T-helper 2 cell treated with Interferon-gamma antibody and Interleukin-4, amounts not matched to agents 5 μg/mL and 100 μg/mL, for 36 hours (primary cell): Measurements from ENCODE around the gene LONRF3.
"Not testable (repeated sequence)": the region's sequence is repeated elsewhere in the genome, so short reads cannot be mapped to it uniquely, and the experiment has no call there.

Source experiments
- DNase-seq: peaks from one replicate; pipeline ENCODE4 v3.0.0; 2021; ENCODE audit warnings: low spot score
- H3K27ac Mint-ChIP-seq: one replicate; pipeline ENCODE4 v1.8.0; 2021; ENCODE audit warnings: mild to moderate bottlenecking, mixed read lengths
- H3K27me3 Mint-ChIP-seq: one replicate; pipeline ENCODE4 v1.8.0; 2021; ENCODE audit warnings: low read depth, mixed read lengths
- H3K36me3 Mint-ChIP-seq: one replicate; pipeline ENCODE4 v1.8.0; 2021; ENCODE audit warnings: low read depth, mixed read lengths
- H3K4me1 Mint-ChIP-seq: one replicate; pipeline ENCODE4 v1.8.0; 2021; ENCODE audit warnings: low read depth, mixed read lengths
- H3K4me3 Mint-ChIP-seq: one replicate; pipeline ENCODE4 v1.8.0; 2022; ENCODE audit warnings: mild to moderate bottlenecking, moderate library complexity, mixed read lengths
- H3K9me3 Mint-ChIP-seq: one replicate; pipeline ENCODE4 v1.8.0; 2021; ENCODE audit warnings: mixed read lengths

The LONRF3 gene

DNA sequence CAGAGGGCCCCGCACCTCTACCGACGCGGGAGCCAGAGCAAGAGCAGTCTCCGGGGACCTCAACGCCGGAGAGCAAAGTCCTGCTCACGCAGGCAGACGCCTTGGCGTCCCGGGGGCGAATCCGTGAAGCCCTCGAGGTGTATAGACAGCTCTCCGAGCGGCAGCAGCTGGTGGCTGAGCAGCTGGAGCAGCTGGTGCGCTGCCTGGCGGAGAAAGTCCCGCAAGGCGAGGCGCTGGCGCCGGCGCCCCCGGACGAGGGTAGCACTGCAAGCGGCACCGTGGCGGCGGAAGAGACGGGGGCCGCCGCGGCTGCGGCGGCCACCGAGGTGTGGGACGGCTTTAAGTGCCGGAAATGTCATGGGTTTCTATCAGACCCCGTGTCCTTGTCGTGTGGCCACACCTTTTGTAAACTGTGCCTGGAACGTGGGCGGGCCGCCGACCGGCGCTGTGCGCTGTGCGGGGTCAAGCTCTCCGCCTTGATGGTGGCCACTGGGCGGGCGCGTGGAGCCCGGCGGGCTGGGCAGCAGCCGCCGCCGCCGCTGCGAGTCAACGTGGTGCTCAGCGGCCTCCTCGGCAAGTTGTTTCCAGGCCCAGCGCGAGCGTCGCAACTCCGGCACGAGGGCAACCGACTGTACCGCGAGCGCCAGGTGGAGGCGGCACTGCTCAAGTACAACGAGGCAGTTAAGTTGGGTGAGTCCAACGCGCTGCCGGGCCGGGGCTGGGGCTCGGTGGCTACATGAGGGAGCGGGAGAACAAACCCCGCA, 672 bp downstream of the LONRF3 start:
- no peaks in the 10 kb centered on the region for H3K9me3 Mint-ChIP-seq
- H3K27ac Mint-ChIP-seq = peak overlapping the region; percentile 68
- DNase-seq = no peak
- peaks cover 58% of the 10 kb centered on the region for H3K27me3 Mint-ChIP-seq
- peaks cover 7% of the 10 kb centered on the region for H3K4me1 Mint-ChIP-seq
- H3K36me3 Mint-ChIP-seq = peaks cover 2% of the 10 kb centered on the region
- peak overlapping the region; percentile 88 for H3K4me3 Mint-ChIP-seq

DNA sequence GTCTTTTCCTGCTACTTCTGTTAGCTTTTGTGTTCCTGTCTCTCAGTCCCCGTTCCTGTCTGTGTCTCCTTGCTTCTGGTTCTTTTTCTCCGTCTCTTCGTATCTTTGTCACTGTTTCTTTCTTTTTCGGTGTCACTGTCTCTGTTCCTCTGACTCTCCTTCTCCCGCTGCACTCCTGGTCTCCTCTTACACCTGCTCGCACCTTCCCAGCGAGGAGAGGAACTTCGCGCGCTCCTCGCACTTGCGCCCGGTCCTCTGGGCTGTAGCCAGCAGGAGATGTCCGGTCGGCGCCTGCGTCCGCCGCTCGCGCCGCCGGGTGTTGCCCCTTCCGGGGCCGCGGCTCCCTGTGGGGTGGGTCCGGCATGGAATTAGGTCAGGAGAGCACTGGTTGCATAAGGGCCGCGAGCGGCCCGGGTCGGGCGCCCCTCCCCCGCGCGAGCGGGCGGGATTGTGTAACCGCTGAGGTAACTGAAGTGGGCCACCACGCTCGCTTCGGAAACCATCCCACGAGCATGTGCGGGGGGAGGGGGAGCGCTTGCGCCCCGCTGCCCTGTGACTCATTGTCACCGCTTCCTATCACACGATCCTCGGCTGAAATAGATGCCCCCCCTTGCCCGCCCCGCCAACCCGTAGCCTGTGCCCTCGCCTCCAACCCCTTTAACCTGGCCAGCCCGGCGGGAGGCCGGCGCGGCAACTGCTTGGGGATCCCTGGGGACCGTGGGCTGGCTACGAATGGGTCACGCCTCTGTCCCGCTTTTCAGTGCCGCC, 1.6 kb downstream of the LONRF3 start:
- Mint-ChIP-seq H3K36me3 (peaks cover 2% of the 10 kb centered on the region), H3K9me3 (no peaks in the 10 kb centered on the region), H3K27ac (peak overlapping the region; percentile 68), H3K4me1 (peaks cover 7% of the 10 kb centered on the region), H3K4me3 (peak overlapping the region; percentile 88), H3K27me3 (peaks cover 57% of the 10 kb centered on the region)
- DNase-seq = peak; percentile 40

DNA sequence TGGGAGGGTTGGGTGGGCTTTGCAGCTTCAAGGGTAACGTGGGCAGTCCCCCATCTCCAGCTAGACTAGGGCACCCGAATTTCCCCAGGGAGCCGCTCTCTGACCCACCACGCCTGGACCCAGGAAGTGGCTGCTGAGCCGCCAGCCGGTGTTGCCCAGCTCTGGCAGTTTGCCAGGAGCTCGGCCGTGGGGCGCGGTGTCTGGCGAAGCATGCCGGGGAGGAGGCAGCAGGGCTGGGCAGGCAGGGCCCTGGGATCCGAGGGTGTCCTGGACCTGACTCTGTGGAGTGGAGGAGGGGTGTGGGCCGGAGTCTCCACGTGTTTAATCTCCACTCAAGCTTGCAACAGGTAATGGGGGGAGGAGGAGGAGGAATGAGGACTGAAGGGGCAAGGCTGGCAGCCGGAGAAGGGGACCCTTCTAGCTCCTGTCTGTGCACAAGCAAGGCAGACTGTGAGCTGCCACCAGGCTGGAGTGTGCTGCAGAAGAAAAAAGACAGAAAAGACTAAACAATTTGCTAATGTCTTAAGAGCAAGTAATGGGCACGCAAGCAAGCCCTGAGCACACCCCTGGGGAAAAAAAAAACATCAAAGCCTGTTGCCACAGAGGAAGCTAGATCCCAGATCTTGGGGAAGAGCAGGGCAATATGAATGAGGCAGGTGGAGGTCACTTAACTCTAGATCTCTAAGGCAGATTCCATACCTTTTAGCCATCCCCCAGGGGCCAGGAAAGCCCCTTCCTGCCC, 2.4 kb downstream of the LONRF3 start:
- peaks cover 7% of the 10 kb centered on the region for H3K4me1 Mint-ChIP-seq
- H3K9me3 Mint-ChIP-seq = no peaks in the 10 kb centered on the region
- H3K27ac Mint-ChIP-seq = no peak overlapping the region
- no peak for DNase-seq
- H3K4me3 Mint-ChIP-seq = no peak overlapping the region
- H3K27me3 Mint-ChIP-seq = peaks cover 52% of the 10 kb centered on the region
- H3K36me3 Mint-ChIP-seq = peaks cover 2% of the 10 kb centered on the region

- Mint-ChIP-seq H3K9me3 (no peaks in the 10 kb centered on the region), H3K27me3 (peaks cover 49% of the 10 kb centered on the region), H3K36me3 (peaks cover 2% of the 10 kb centered on the region), H3K4me3 (no peak overlapping the region), H3K27ac (no peak overlapping the region), H3K4me1 (peaks cover 7% of the 10 kb centered on the region)
- no peak for DNase-seq
These were observed 3.0 kb downstream of the LONRF3 start for GRCh38 chrX:118977424-118977823.

- no peak for DNase-seq
- Mint-ChIP-seq H3K4me3 (no peak overlapping the region), H3K4me1 (peaks cover 7% of the 10 kb centered on the region), H3K9me3 (no peaks in the 10 kb centered on the region), H3K27me3 (peaks cover 39% of the 10 kb centered on the region), H3K36me3 (peaks cover 2% of the 10 kb centered on the region), H3K27ac (no peak overlapping the region)
These were observed 4.0 kb downstream of the LONRF3 start for GRCh38 chrX:118978451-118978850.

- Mint-ChIP-seq H3K4me3 (no peak overlapping the region), H3K27me3 (peaks cover 21% of the 10 kb centered on the region), H3K27ac (no peak overlapping the region), H3K9me3 (no peaks in the 10 kb centered on the region), H3K36me3 (peaks cover under 1% of the 10 kb centered on the region), H3K4me1 (peaks cover 1% of the 10 kb centered on the region)
- DNase-seq = no peak
These were observed 6.3 kb downstream of the LONRF3 start for GRCh38 chrX:118980761-118981160.

- no peaks in the 10 kb centered on the region for H3K9me3 Mint-ChIP-seq
- no peak for DNase-seq
- H3K4me3 Mint-ChIP-seq = no peak overlapping the region
- H3K27ac Mint-ChIP-seq = no peak overlapping the region
- no peaks in the 10 kb centered on the region for H3K36me3 Mint-ChIP-seq
- peaks cover 4% of the 10 kb centered on the region for H3K27me3 Mint-ChIP-seq
- H3K4me1 Mint-ChIP-seq = no peaks in the 10 kb centered on the region
These were observed 9.1 kb downstream of the LONRF3 start for GRCh38 chrX:118983513-118983912.

DNA sequence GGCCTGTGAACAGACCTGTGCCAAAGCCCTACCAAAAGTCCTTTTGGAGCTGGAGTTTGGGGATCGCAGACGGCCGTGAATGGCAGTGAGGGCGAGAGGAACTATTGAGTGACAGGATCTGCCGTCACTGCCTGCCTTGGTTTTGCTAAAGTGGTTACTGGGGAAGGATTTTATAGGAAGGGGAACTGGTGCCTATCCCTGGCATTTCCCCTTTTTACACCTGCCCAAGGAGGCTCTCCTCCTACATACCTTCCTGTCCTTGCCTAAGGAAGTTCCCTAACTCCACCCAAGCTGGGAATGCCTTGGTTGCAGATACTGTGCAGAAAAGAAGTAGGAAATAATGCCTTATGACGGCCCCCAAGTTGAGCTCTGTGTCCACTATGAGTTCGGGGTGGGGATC, 14.5 kb downstream of the LONRF3 start:
- DNase-seq = no peak
- H3K9me3 Mint-ChIP-seq = no peaks in the 10 kb centered on the region
- no peak overlapping the region for H3K27ac Mint-ChIP-seq
- no peaks in the 10 kb centered on the region for H3K36me3 Mint-ChIP-seq
- no peaks in the 10 kb centered on the region for H3K4me1 Mint-ChIP-seq
- no peak overlapping the region for H3K4me3 Mint-ChIP-seq
- H3K27me3 Mint-ChIP-seq = no peaks in the 10 kb centered on the region

DNA sequence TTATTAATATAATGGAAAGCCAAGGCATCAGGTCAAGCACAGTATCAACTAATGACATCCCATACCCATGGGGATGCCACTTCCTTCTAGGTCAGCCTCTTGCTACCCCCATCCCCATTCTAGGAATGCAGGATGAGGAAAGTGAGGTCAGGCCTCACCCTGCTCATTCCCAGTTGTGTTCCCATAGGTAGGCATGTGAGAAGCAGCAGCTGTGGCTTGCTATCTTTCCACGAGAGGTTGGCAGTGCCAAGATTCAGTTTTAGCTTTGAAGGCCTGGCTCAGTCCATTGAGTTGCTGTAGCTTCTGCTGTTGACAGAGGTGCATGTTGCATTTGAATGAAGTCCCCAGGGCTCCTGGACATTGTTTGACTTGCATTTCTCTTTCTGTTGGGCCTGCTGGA, 15.5 kb downstream of the LONRF3 start:
- H3K4me1 Mint-ChIP-seq = no peaks in the 10 kb centered on the region
- no peak overlapping the region for H3K4me3 Mint-ChIP-seq
- no peaks in the 10 kb centered on the region for H3K36me3 Mint-ChIP-seq
- H3K9me3 Mint-ChIP-seq = no peaks in the 10 kb centered on the region
- no peaks in the 10 kb centered on the region for H3K27me3 Mint-ChIP-seq
- DNase-seq = no peak
- H3K27ac Mint-ChIP-seq = no peak overlapping the region

- H3K27ac Mint-ChIP-seq = no peak overlapping the region
- no peaks in the 10 kb centered on the region for H3K4me1 Mint-ChIP-seq
- no peak for DNase-seq
- no peak overlapping the region for H3K4me3 Mint-ChIP-seq
- no peaks in the 10 kb centered on the region for H3K27me3 Mint-ChIP-seq
- H3K9me3 Mint-ChIP-seq = no peaks in the 10 kb centered on the region
- H3K36me3 Mint-ChIP-seq = no peaks in the 10 kb centered on the region
These were observed 16.3 kb downstream of the LONRF3 start for GRCh38 chrX:118990512-118991227.

DNA sequence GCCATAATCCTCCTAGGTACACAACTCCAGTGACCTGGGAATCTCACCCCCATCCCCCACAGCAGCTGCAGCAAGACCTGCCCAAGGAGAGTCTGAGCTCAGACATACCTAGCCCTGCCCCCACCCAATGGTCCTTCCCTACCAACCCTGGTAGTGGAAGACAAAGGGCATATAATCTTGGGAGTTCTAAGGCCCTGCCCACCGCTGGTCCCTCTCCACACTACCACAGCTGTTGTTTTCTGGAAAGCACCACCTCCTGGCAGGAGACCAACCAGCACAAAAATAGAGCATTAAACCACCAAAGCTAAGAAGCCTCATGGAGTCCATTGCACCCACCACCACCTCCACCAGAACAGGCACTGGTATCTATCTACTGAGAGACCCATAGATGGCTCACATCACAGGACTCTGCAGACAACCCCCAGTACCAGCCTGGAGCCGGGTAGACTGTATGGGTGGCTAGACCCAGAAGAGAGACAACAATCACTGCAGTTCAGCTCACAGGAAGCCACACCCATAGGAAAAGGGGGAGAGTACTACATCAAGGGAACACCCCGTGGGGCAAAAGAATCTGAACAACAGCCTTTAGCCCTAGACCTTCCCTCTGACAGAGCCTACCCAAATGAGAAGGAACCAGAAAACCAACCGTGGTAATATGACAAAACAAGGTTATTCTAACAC, 18.2 kb downstream of the LONRF3 start:
- not testable (repeated sequence) for H3K9me3 Mint-ChIP-seq, H3K36me3 Mint-ChIP-seq, H3K27me3 Mint-ChIP-seq, DNase-seq, H3K27ac Mint-ChIP-seq, H3K4me1 Mint-ChIP-seq, H3K4me3 Mint-ChIP-seq

GRCh38 chrX:119003462-119003861, 29.0 kb downstream of the LONRF3 start:
- H3K27me3 Mint-ChIP-seq = peaks cover 2% of the 10 kb centered on the region
- H3K9me3 Mint-ChIP-seq = no peaks in the 10 kb centered on the region
- H3K4me1 Mint-ChIP-seq = no peaks in the 10 kb centered on the region
- no peaks in the 10 kb centered on the region for H3K36me3 Mint-ChIP-seq
- no peak for DNase-seq
- no peak overlapping the region for H3K4me3 Mint-ChIP-seq
- H3K27ac Mint-ChIP-seq = no peak overlapping the region

DNA sequence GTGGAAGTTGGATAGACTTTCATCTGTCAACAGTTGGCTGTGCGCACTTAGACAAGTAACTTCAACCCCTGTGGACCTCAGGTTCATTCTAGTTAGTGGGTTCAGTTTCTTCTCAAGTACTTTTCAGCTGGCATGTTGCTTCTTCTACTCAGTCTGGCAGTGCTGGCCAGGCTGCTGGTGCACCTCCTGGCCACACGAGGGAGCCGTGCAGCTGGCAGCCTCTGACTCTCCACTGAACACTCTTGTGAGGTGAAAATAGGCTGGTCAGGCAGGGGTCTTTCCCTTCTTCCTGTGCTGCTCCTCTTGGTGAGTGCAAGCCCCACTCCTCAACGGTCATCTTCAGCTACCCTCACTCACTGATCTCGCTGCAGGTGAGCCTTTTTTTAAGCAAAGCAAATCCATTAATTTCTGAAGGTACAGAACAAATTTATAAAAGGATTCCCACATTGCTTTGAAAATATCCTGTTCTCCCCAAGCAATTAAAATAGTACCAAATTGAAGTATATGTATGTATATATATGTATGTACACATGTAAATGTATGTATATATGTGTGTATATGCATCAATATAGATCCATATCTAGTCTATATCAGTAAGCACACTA, 30.6 kb downstream of the LONRF3 start:
- no peaks in the 10 kb centered on the region for H3K36me3 Mint-ChIP-seq
- H3K9me3 Mint-ChIP-seq = no peaks in the 10 kb centered on the region
- peaks cover 2% of the 10 kb centered on the region for H3K27me3 Mint-ChIP-seq
- no peaks in the 10 kb centered on the region for H3K4me1 Mint-ChIP-seq
- peak; percentile 15 for DNase-seq
- no peak overlapping the region for H3K27ac Mint-ChIP-seq
- no peak overlapping the region for H3K4me3 Mint-ChIP-seq
